H1 (cell line): Measurements from ENCODE around the gene HTR4. TPM values are rescaled to one million over a fixed set of nuclear protein-coding genes. Genes with fewer than 3 reads are reported as not detected.

ENCODE experiments used
- CTCF ChIA-PET: fragments of 300-600 bp; sonication (Branson Sonifier 250); formaldehyde crosslinking; loops from one replicate; lab custom pipeline; 2021; ENCODE audit not compliant: partially characterized antibody; lab: Charles Lee
- POLR2A ChIA-PET: fragments of 300-600 bp; sonication (Branson Sonifier 250); formaldehyde crosslinking; loops from one replicate; lab custom pipeline; 2021; ENCODE audit warnings: inconsistent platforms; ENCODE audit not compliant: partially characterized antibody; lab: Charles Lee
- DNase-seq, 2 experiments: peaks; one replicate each; pipeline versions ENCODE4 v3.0.0 to v3.0.0-alpha.2; 2010 to 2022; ENCODE audit warnings: low spot score in 2 of 2, low read depth in 1 of 2, mixed read lengths in 1 of 2
- FAIRE-seq: peaks from 2 replicates; lab custom pipeline; 2011; peaks lifted over from hg19 to GRCh38; lab: Jason Lieb, UNC
- H2AFZ ChIP-seq: 2 replicates; pipeline ENCODE4 v1.8.1; 2012; ENCODE audit warnings: low read length, inconsistent platforms
- H2AK5ac ChIP-seq: 2 replicates; pipeline ENCODE4 v1.6.1; 2013; ENCODE audit warnings: low read depth, low read length
- H2BK120ac ChIP-seq: replicated peaks from 2 replicates; pipeline ENCODE3; 2013; ENCODE audit warnings: low read depth, low read length, inconsistent platforms
- H2BK12ac ChIP-seq: 2 replicates; pipeline ENCODE4 v1.6.1; 2013; ENCODE audit warnings: low read depth, low read length
- H2BK15ac ChIP-seq: 2 replicates; pipeline ENCODE4 v1.6.1; 2013; ENCODE audit warnings: low read length
- H2BK20ac ChIP-seq: 2 replicates; pipeline ENCODE4 v1.6.1; 2013; ENCODE audit warnings: low read length
- H2BK5ac ChIP-seq: 2 replicates; pipeline ENCODE4 v1.6.1; 2013; ENCODE audit warnings: low read depth, low read length
- H3K14ac ChIP-seq: 2 replicates; pipeline ENCODE4 v1.6.1; 2013; ENCODE audit warnings: inconsistent platforms; ENCODE audit not compliant: insufficient read length
- H3K18ac ChIP-seq: 2 replicates; pipeline ENCODE4 v1.6.1; 2013; ENCODE audit warnings: low read length; ENCODE audit errors: extremely low read depth
- H3K23ac ChIP-seq: 2 replicates; pipeline ENCODE4 v1.6.1; 2013; ENCODE audit warnings: inconsistent platforms; ENCODE audit not compliant: insufficient read length
- H3K23me2 ChIP-seq: 2 replicates; pipeline ENCODE4 v1.6.1; 2013; ENCODE audit warnings: low read depth, low read length
- H3K27ac ChIP-seq: 2 replicates; pipeline ENCODE4 v1.6.1; 2011; ENCODE audit warnings: low read depth, low read length, inconsistent platforms
- H3K27me3 ChIP-seq, 4 experiments: replicated peaks in 1 of 4; 1 replicate in 1 of 4; 2 replicates in 3 of 4; pipeline versions ENCODE4 v1.6.1 to v1.8.1; 2011 to 2013; ENCODE audit warnings: low read length in 3 of 4, mild to moderate bottlenecking in 3 of 4, inconsistent platforms in 2 of 4, mixed read lengths in 2 of 4, moderate library complexity in 1 of 4; ENCODE audit not compliant: control insufficient read depth in 3 of 4, insufficient read depth in 3 of 4; ENCODE audit errors: extremely low read depth in 1 of 4
- H3K36me3 ChIP-seq, 4 experiments: 2 replicates each; pipeline versions ENCODE4 v1.6.1 to v1.8.1; 2011 to 2013; ENCODE audit warnings: mild to moderate bottlenecking in 4 of 4, low read length in 3 of 4, moderate library complexity in 2 of 4, control low read depth in 1 of 4, inconsistent platforms in 1 of 4; ENCODE audit not compliant: insufficient read depth in 4 of 4, control insufficient read depth in 2 of 4
- H3K4ac ChIP-seq: replicated peaks from 2 replicates; pipeline ENCODE3; 2013; ENCODE audit warnings: low read length, low read depth, mixed read lengths, inconsistent platforms; ENCODE audit not compliant: insufficient read length
- H3K4me1 ChIP-seq, 4 experiments: replicated peaks in 1 of 4; 1 replicate in 1 of 4; 2 replicates in 3 of 4; pipeline versions ENCODE4 v1.6.1 to v1.8.1; 2011 to 2013; ENCODE audit warnings: low read length in 3 of 4, inconsistent platforms in 2 of 4, mixed read lengths in 1 of 4; ENCODE audit not compliant: insufficient read depth in 4 of 4, control insufficient read depth in 3 of 4
- H3K4me2 ChIP-seq, 2 experiments: 2 replicates each; pipeline versions ENCODE4 v1.6.1 to v1.8.1; 2011 to 2013; ENCODE audit warnings: low read depth in 2 of 2, low read length in 2 of 2, control low read depth in 1 of 2, inconsistent platforms in 1 of 2, mild to moderate bottlenecking in 1 of 2; ENCODE audit not compliant: insufficient read depth in 1 of 2
- H3K4me3 ChIP-seq, 4 experiments: fragments of 200-600, 300-600 bp in 1 of 4; sonication (generic), shearing (Covaris generic), sonication (Bioruptor Twin) in 1 of 4; 2 replicates each; pipeline versions ENCODE4 v1.5.1 to v1.8.1; 2011 to 2016; ENCODE audit warnings: low read length in 4 of 4, low read depth in 3 of 4, control low read depth in 2 of 4, inconsistent platforms in 2 of 4, mild to moderate bottlenecking in 2 of 4, mixed read lengths in 1 of 4, moderate library complexity in 1 of 4; ENCODE audit not compliant: insufficient read depth in 2 of 4; ENCODE audit errors: extremely low read depth in 1 of 4
- H3K56ac ChIP-seq: replicated peaks from 2 replicates; pipeline ENCODE3; 2013; ENCODE audit warnings: low read depth, mild to moderate bottlenecking, mixed read lengths, low read length, inconsistent platforms; ENCODE audit not compliant: insufficient read length
- H3K79me1 ChIP-seq: 2 replicates; pipeline ENCODE4 v1.6.1; 2013; ENCODE audit warnings: low read depth, low read length, control low read depth
- H3K79me2 ChIP-seq, 2 experiments: 2 replicates each; pipeline versions ENCODE4 v1.6.1 to v1.8.1; 2012 to 2013; ENCODE audit warnings: low read length in 2 of 2, mild to moderate bottlenecking in 2 of 2, inconsistent platforms in 1 of 2; ENCODE audit not compliant: insufficient read depth in 2 of 2, control insufficient read depth in 1 of 2
- H3K9ac ChIP-seq, 4 experiments: replicated peaks in 1 of 4; 1 replicate in 1 of 4; 2 replicates in 3 of 4; pipeline versions ENCODE4 v1.6.1 to v1.8.1; 2011 to 2013; ENCODE audit warnings: low read depth in 3 of 4, low read length in 3 of 4, control low read depth in 2 of 4, mild to moderate bottlenecking in 2 of 4, moderate library complexity in 2 of 4, inconsistent platforms in 1 of 4; ENCODE audit errors: extremely low read depth in 1 of 4
- H3K9me3 ChIP-seq, 2 experiments: 2 replicates each; pipeline versions ENCODE4 v1.6.1 to v1.8.1; 2012 to 2013; ENCODE audit warnings: mild to moderate bottlenecking in 2 of 2, moderate library complexity in 2 of 2, control low read depth in 1 of 2, inconsistent platforms in 1 of 2, low read depth in 1 of 2, low read length in 1 of 2, mixed read lengths in 1 of 2; ENCODE audit not compliant: insufficient read depth in 2 of 2
- H4K20me1 ChIP-seq, 2 experiments: replicated peaks in 1 of 2; 2 replicates each; pipeline versions ENCODE3 to v1.8.1; 2011 to 2013; ENCODE audit warnings: inconsistent platforms in 2 of 2, low read length in 2 of 2, mild to moderate bottlenecking in 1 of 2; ENCODE audit not compliant: insufficient read depth in 2 of 2, control insufficient read depth in 1 of 2
- H4K5ac ChIP-seq: 2 replicates; pipeline ENCODE4 v1.6.1; 2013; ENCODE audit warnings: low read length, low read depth, mixed read lengths, inconsistent platforms; ENCODE audit not compliant: insufficient read length
- H4K8ac ChIP-seq: 2 replicates; pipeline ENCODE4 v1.8.0; 2013; ENCODE audit warnings: mild to moderate bottlenecking, moderate library complexity, low read length, inconsistent platforms; ENCODE audit not compliant: insufficient read depth; ENCODE audit errors: extremely low read depth
- H4K91ac ChIP-seq: replicated peaks from 2 replicates; pipeline ENCODE3; 2013; ENCODE audit warnings: low read length, mixed read lengths, inconsistent platforms; ENCODE audit not compliant: insufficient read length
- EP300 ChIP-seq, 2 experiments: IDR thresholded peaks; 1 replicate in 1 of 2; 2 replicates in 1 of 2; pipeline ENCODE4 v1.6.1; 2011 to 2012; ENCODE audit warnings: low read depth in 2 of 2, low read length in 2 of 2, mild to moderate bottlenecking in 2 of 2, borderline replicate concordance in 1 of 2, inconsistent platforms in 1 of 2, moderate library complexity in 1 of 2
- GABPA ChIP-seq: IDR thresholded peaks from 2 replicates; pipeline ENCODE4 v1.6.1; 2011; ENCODE audit warnings: mild to moderate bottlenecking, low read length, moderate library complexity, borderline replicate concordance; ENCODE audit not compliant: insufficient read depth
- GTF2F1 ChIP-seq: IDR thresholded peaks from 2 replicates; pipeline ENCODE4 v1.6.1; 2012; ENCODE audit warnings: low read depth, low read length, improper control_type of control experiment, borderline replicate concordance
- HDAC2 ChIP-seq, 2 experiments: fragments of 300-600 bp in 1 of 2; sonication (generic) in 1 of 2; IDR thresholded peaks; 2 replicates each; pipeline ENCODE4 v1.6.1; 2011 to 2012; ENCODE audit warnings: low read depth in 2 of 2, low read length in 2 of 2, mild to moderate bottlenecking in 2 of 2, moderate library complexity in 2 of 2, borderline replicate concordance in 1 of 2, inconsistent platforms in 1 of 2
- MAX ChIP-seq: IDR thresholded peaks from 2 replicates; pipeline ENCODE4 v1.6.1; 2012; ENCODE audit warnings: inconsistent platforms
- SIX5 ChIP-seq: IDR thresholded peaks from 2 replicates; pipeline ENCODE4 v1.6.1; 2011; ENCODE audit warnings: mild to moderate bottlenecking, low read depth, low read length
- WGBS, 2 experiments: shearing (Covaris generic) in 1 of 2; methylation state at CpG; one replicate each; pipeline versions ENCODE4 v1.1.6 to v1.1.7; 2013 to 2015; ENCODE audit warnings: low lambda C conversion rate in 2 of 2, mixed read lengths in 2 of 2, inconsistent platforms in 1 of 2, low coverage in 1 of 2, missing lambda C conversion rate in 1 of 2; ENCODE audit not compliant: insufficient replicate concordance in 2 of 2, insufficient coverage in 1 of 2, insufficient read length in 1 of 2; ENCODE audit errors: extremely low coverage in 1 of 2, missing lambda C conversion rate in 1 of 2; 5-methylcytosine and 5-hydroxymethylcytosine counted together
- polyA plus RNA-seq, 7 experiments: library from polyadenylated mRNA; depleted of rRNA in 3 of 7; stranded (reverse) in 5 of 7; unstranded in 2 of 7; fragments of >200 nt in 5 of 7; fragments of 200-250 nt in 2 of 7; gene quantifications; 1 replicate in 5 of 7; 2 replicates in 1 of 7; 4 replicates in 1 of 7; pipeline versions ENCODE4 v1.2.1 to v1.2.3, GENCODE V29; 2011 to 2013; ENCODE audit warnings: missing spikeins in 2 of 7, mixed read lengths in 2 of 7
- total RNA-seq: library from RNA; stranded (reverse); fragmentation: NEBNext Ultra II Directional; extraction: Animal tissue kit (Norgen Biotek cat#: 25700); gene quantifications from 2 replicates; pipeline ENCODE4 v1.2.1, GENCODE V29; 2021

The HTR4 gene
- total and polyA plus RNA-seq, 2 of the 8 experiments (the other 6 are each of a cell fraction or from before 2014, with no cell fraction given), result not detected

- CTCF ChIA-PET, result interaction anchor here (0.5 to 4.6 kb wide), 38 partner anchors 10 to 1956 kb away, joined by 3 to 52 read pairs (median 4); no protein-coding TSS in a partner anchor
- no peaks in the 10 kb centered on the region for H3K23me2 ChIP-seq
- no peak overlapping the region for H3K14ac ChIP-seq
- no peak overlapping the region for H2BK12ac ChIP-seq
- no peak overlapping the region for H3K9ac ChIP-seq
- H2BK120ac ChIP-seq, result no peak overlapping the region
- POLR2A ChIA-PET, result no interaction called here
- no peak overlapping the region for H3K4me3 ChIP-seq
- no peaks in the 10 kb centered on the region for H3K79me2 ChIP-seq
- H3K4ac ChIP-seq, result no peak overlapping the region
- H3K79me1 ChIP-seq, result no peaks in the 10 kb centered on the region
- 92% methylated on average over 2 of the region's 2 CpGs; no CpG with 5 or more reads in 1 of the 2 experiments for WGBS, 2 experiments
- FAIRE-seq (no peak), DNase-seq (no peak)
- H3K18ac ChIP-seq, result no peak overlapping the region
- TF ChIP-seq EP300 (IDR thresholded peaks at IDR 0.05; ENCODE audit: borderline replicate concordance in 1 of 2, low read depth in 2 of 2, low read length in 2 of 2) (no peak), GABPA (no peak), GTF2F1 (no peak), HDAC2 (IDR thresholded peaks at IDR 0.05; ENCODE audit: borderline replicate concordance in 1 of 2, low read depth in 2 of 2, low read length in 2 of 2) (no peak), MAX (no peak), SIX5 (no peak)
- no peak overlapping the region for H3K27ac ChIP-seq
- no peak overlapping the region for H2BK15ac ChIP-seq
- H3K27me3 ChIP-seq, result no peaks in the 10 kb centered on the region
- no peaks in the 10 kb centered on the region for H3K4me1 ChIP-seq
- no peaks in the 10 kb centered on the region for H3K36me3 ChIP-seq
- no peak overlapping the region for H4K8ac ChIP-seq
- no peak overlapping the region for H4K5ac ChIP-seq
- H4K91ac ChIP-seq, result no peak overlapping the region
- no peak overlapping the region for H2AFZ ChIP-seq
- no peak overlapping the region for H2AK5ac ChIP-seq
- H3K56ac ChIP-seq, result no peak overlapping the region
- H3K9me3 ChIP-seq, result no peaks in the 10 kb centered on the region
- no peak overlapping the region for H2BK5ac ChIP-seq
- no peak overlapping the region for H2BK20ac ChIP-seq
- H3K4me2 ChIP-seq, result no peak overlapping the region
- no peak overlapping the region for H3K23ac ChIP-seq
- no peaks in the 10 kb centered on the region for H4K20me1 ChIP-seq
These were observed 33.5 kb upstream of the HTR4 start for GRCh38 chr5:148687871-148688270.
